Rectal smooth muscle tissue (tissue), 1 donor: Measurements from ENCODE around the gene SETBP1.

Source experiments
- H3K27ac ChIP-seq: one replicate; pipeline ENCODE4 v1.7.0; 2013; ENCODE audit warnings: low read depth, low read length, inconsistent platforms
- H3K27me3 ChIP-seq: one replicate; pipeline ENCODE4 v1.7.0; 2013; ENCODE audit warnings: low read length; ENCODE audit not compliant: control insufficient read depth, insufficient read depth
- H3K36me3 ChIP-seq: one replicate; pipeline ENCODE4 v1.7.0; 2013; ENCODE audit warnings: low read length; ENCODE audit not compliant: control insufficient read depth, insufficient read depth
- H3K4me1 ChIP-seq: one replicate; pipeline ENCODE4 v1.7.0; 2013; ENCODE audit warnings: low read length; ENCODE audit not compliant: control insufficient read depth, insufficient read depth
- H3K4me3 ChIP-seq: one replicate; pipeline ENCODE4 v1.7.0; 2013; ENCODE audit warnings: low read length
- H3K9ac ChIP-seq: one replicate; pipeline ENCODE4 v1.7.0; 2013; ENCODE audit warnings: low read length

The SETBP1 gene

DNA sequence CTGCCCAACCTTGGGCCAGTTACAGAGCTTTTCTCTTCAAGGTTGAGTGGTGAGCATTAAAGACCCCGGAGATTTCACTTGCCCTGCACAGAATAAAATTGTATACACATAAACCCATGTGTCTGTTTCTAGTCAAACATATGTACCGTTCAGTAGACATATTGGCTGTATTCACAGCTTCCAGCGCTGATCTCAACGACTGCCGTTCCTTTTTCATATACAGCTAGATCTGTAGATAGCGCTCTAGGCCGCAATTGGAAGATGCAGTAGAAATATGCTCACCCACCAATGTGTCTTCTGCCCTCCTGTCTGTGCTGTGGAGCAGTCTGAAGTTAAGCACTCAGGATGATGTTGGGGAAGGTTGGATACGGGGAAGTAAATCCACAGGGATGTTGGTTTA is 317.7 kb downstream of the SETBP1 start:
- H3K27me3 ChIP-seq, result no peaks in the 10 kb centered on the region
- no peak overlapping the region for H3K27ac ChIP-seq
- no peaks in the 10 kb centered on the region for H3K36me3 ChIP-seq
- H3K4me1 ChIP-seq, result no peaks in the 10 kb centered on the region
- no peak overlapping the region for H3K4me3 ChIP-seq
- no peak overlapping the region for H3K9ac ChIP-seq

- no peaks in the 10 kb centered on the region for H3K36me3 ChIP-seq
- H3K27me3 ChIP-seq, result no peaks in the 10 kb centered on the region
- no peaks in the 10 kb centered on the region for H3K4me1 ChIP-seq
- H3K9ac ChIP-seq, result no peak overlapping the region
- H3K4me3 ChIP-seq, result no peak overlapping the region
- H3K27ac ChIP-seq, result no peak overlapping the region
Measured at GRCh38 chr18:45004546-45005080, 323.9 kb downstream of the SETBP1 start.

- H3K9ac ChIP-seq, result no peak overlapping the region
- no peaks in the 10 kb centered on the region for H3K27me3 ChIP-seq
- no peak overlapping the region for H3K4me3 ChIP-seq
- H3K36me3 ChIP-seq, result no peaks in the 10 kb centered on the region
- H3K27ac ChIP-seq, result no peak overlapping the region
- no peaks in the 10 kb centered on the region for H3K4me1 ChIP-seq
Measured at GRCh38 chr18:45006934-45007333, 326.2 kb downstream of the SETBP1 start.

GRCh38 chr18:45007531-45007930 is 326.8 kb downstream of the SETBP1 start:
- no peak overlapping the region for H3K4me3 ChIP-seq
- no peak overlapping the region for H3K9ac ChIP-seq
- H3K27ac ChIP-seq, result no peak overlapping the region
- H3K36me3 ChIP-seq, result no peaks in the 10 kb centered on the region
- no peaks in the 10 kb centered on the region for H3K4me1 ChIP-seq
- H3K27me3 ChIP-seq, result no peaks in the 10 kb centered on the region

- H3K36me3 ChIP-seq, result no peaks in the 10 kb centered on the region
- no peak overlapping the region for H3K27ac ChIP-seq
- no peaks in the 10 kb centered on the region for H3K27me3 ChIP-seq
- no peaks in the 10 kb centered on the region for H3K4me1 ChIP-seq
- H3K4me3 ChIP-seq, result no peak overlapping the region
- H3K9ac ChIP-seq, result no peak overlapping the region
Measured at GRCh38 chr18:45008694-45009413, 328.2 kb downstream of the SETBP1 start.

- H3K4me1 ChIP-seq, result peaks cover 4% of the 10 kb centered on the region
- H3K36me3 ChIP-seq, result no peaks in the 10 kb centered on the region
- H3K4me3 ChIP-seq, result no peak overlapping the region
- H3K9ac ChIP-seq, result no peak overlapping the region
- H3K27ac ChIP-seq, result no peak overlapping the region
- H3K27me3 ChIP-seq, result no peaks in the 10 kb centered on the region
Measured at GRCh38 chr18:45009756-45010155, 329.1 kb downstream of the SETBP1 start.

GRCh38 chr18:45012286-45012685 is 331.6 kb downstream of the SETBP1 start:
- no peaks in the 10 kb centered on the region for H3K36me3 ChIP-seq
- no peak overlapping the region for H3K27ac ChIP-seq
- no peak overlapping the region for H3K9ac ChIP-seq
- no peaks in the 10 kb centered on the region for H3K27me3 ChIP-seq
- H3K4me1 ChIP-seq, result peaks cover 17% of the 10 kb centered on the region
- H3K4me3 ChIP-seq, result no peak overlapping the region

- Histone ChIP-seq H3K36me3 (no peaks in the 10 kb centered on the region), H3K27me3 (no peaks in the 10 kb centered on the region), H3K27ac (peak overlapping the region; percentile 34), H3K4me1 (peaks cover 19% of the 10 kb centered on the region), H3K4me3 (no peak overlapping the region), H3K9ac (no peak overlapping the region)
Measured at GRCh38 chr18:45014047-45014501, 333.4 kb downstream of the SETBP1 start.

- Histone ChIP-seq H3K36me3 (no peaks in the 10 kb centered on the region), H3K27ac (peak overlapping the region; percentile 71), H3K4me3 (no peak overlapping the region), H3K9ac (no peak overlapping the region), H3K27me3 (no peaks in the 10 kb centered on the region), H3K4me1 (peaks cover 19% of the 10 kb centered on the region)
Measured at GRCh38 chr18:45015788-45016128, 335.1 kb downstream of the SETBP1 start.

DNA sequence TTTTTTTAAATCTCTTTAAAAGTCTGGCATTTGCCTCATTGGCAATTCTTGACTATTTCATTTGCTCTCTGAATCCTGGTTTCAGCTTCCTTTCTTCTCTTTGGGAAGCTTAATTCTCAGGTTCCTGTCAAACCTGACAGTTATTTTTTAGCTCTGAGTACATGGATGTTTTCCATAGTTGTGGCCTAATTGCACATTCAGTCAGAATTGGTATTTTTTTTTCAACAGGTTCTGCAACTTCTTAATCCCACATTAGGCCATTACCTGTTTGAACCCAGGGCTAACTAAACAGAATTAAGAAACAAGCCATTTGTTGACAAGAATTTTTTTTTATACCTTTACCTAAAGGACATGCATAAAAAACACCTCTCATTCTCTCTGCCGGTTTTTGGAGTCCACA is 338.8 kb downstream of the SETBP1 start:
- H3K9ac ChIP-seq, result no peak overlapping the region
- no peak overlapping the region for H3K27ac ChIP-seq
- peaks cover 16% of the 10 kb centered on the region for H3K4me1 ChIP-seq
- H3K36me3 ChIP-seq, result no peaks in the 10 kb centered on the region
- no peak overlapping the region for H3K4me3 ChIP-seq
- H3K27me3 ChIP-seq, result no peaks in the 10 kb centered on the region

DNA sequence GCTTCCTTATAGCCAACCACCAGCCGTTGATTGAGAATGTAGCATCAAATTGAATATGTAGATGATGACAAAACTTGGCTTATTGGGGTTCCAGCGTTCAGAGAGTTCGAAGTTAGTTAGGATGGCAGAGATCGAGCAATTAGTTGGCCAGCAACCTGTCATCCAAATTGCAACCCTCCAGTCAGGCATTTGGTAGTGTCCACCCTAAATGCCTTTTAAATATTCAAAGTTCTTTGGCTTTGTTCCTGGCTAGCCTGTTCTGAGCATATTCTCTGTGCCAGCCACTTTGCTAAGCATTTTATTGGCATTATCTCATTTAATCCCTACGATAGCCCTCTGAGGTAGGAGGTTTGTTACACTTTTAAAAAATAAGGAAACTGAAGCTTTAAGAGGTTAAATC is 342.8 kb downstream of the SETBP1 start:
- no peaks in the 10 kb centered on the region for H3K36me3 ChIP-seq
- H3K27ac ChIP-seq, result no peak overlapping the region
- H3K9ac ChIP-seq, result no peak overlapping the region
- H3K27me3 ChIP-seq, result no peaks in the 10 kb centered on the region
- no peaks in the 10 kb centered on the region for H3K4me1 ChIP-seq
- H3K4me3 ChIP-seq, result no peak overlapping the region

DNA sequence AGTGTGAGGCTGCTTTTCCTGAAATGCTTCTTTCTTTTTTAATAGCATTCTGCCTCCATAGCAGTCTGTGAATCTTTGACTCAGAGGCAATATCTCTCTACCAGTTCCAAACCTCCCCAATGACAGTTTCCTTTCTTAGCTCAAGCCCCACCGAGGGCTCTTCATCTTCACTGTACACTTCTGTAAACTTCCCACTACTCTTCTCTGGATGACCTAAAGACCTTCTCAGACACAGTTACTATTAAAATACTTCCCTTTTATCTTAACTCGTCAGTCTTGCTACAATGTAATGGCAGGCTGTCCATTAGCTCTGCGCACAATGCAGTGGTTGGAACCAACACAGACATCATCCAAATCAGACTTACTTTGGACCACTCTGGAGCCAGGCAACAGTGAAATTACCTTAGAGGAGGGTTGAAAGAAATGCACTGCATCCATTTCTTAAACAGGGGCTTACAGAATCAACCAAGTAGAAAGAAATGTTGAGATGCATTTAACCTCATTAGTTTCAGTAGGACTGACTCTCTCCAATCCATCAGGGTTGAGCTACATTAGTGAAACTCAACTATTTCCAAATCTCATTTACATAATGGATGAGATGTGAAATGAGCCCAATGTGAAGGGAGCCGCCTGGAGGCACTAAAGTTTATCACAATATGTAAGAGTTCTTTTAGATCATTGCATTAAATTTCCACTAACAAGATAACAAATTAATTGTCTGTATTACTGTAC is 343.8 kb downstream of the SETBP1 start:
- Histone ChIP-seq H3K36me3 (no peaks in the 10 kb centered on the region), H3K4me3 (no peak overlapping the region), H3K4me1 (no peaks in the 10 kb centered on the region), H3K9ac (no peak overlapping the region), H3K27ac (no peak overlapping the region), H3K27me3 (no peaks in the 10 kb centered on the region)

DNA sequence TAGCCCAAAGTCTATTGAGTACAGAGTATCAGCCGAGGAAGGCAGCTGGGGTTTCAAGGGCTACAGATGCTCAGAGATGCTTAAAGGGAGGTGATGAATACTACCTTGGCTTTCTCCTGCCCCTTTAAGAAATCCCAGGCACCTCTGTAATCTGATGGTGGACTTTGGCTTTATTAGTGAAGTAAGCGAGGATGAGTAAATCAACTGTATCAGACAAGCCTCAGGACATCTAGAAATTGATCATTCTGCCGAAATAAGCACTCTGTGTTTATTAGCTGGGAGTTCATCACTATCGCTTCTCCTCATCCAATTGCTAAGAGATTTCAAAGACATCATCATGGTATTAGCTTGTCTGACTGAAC is 344.4 kb downstream of the SETBP1 start:
- Histone ChIP-seq H3K9ac (no peak overlapping the region), H3K27me3 (no peaks in the 10 kb centered on the region), H3K36me3 (no peaks in the 10 kb centered on the region), H3K27ac (no peak overlapping the region), H3K4me1 (no peaks in the 10 kb centered on the region), H3K4me3 (no peak overlapping the region)
